ENCODE results near the gene SRA1. TPM values are rescaled to one million over a fixed set of nuclear protein-coding genes. Genes with fewer than 3 reads are reported as not detected.

The SRA1 gene
- total and polyA plus RNA-seq, 4 donors = 12.9 to 41.1 (median 19.8) TPM

GRCh38 chr5:140540227-140540626 is 17.0 kb downstream of the SRA1 start:
- DNase-seq (ENCODE audit: low spot score) = no peak
- WGBS = 94% methylated on average over 1 of the region's 1 CpG
- no peaks in the 10 kb centered on the region for H3K27me3 ChIP-seq (ENCODE audit: control insufficient read depth in 4 of 4, insufficient read depth in 4 of 4, low read length in 3 of 4)
- H3K27ac ChIP-seq (ENCODE audit: low read depth in 1 of 2, low read length in 2 of 2) = no peak overlapping the region
- H3K4me3 ChIP-seq (ENCODE audit: low read depth in 1 of 3, low read length in 3 of 3) = no peak overlapping the region
- H3K4me1 ChIP-seq (ENCODE audit: control insufficient read depth in 4 of 4, insufficient read depth in 4 of 4, low read length in 3 of 4) = peaks cover 0 to 4% (median 0%) of the 10 kb centered on the region in 4 donors
- no peaks in the 10 kb centered on the region for H3K9me3 ChIP-seq (ENCODE audit: control insufficient read depth in 4 of 4, low read length in 3 of 4)
- H3K36me3 ChIP-seq (ENCODE audit: control insufficient read depth in 4 of 4, insufficient read depth in 3 of 4, low read depth in 1 of 4, low read length in 3 of 4) = peaks cover 5 to 62% (median 47%) of the 10 kb centered on the region in 4 donors
- TF ChIP-seq EGR1 (IDR thresholded peaks at IDR 0.05; ENCODE audit: low read depth in 2 of 2) (no peak), ZBTB33 (IDR thresholded peaks at IDR 0.05) (no peak), CTCF (IDR thresholded peaks at IDR 0.05; ENCODE audit: low read depth, low read length, missing input control) (no peak), SP1 (IDR thresholded peaks at IDR 0.05) (no peak), RXRA (IDR thresholded peaks at IDR 0.05) (no peak), FOXA1 (IDR thresholded peaks at IDR 0.05) (no peak), FOXA2 (IDR thresholded peaks at IDR 0.05) (no peak), NR2F2 (IDR thresholded peaks at IDR 0.05) (no peak), YY1 (IDR thresholded peaks at IDR 0.05) (no peak), GABPA (IDR thresholded peaks at IDR 0.05 in 1 of 2, conservative IDR thresholded peaks at IDR 0.05 in 1 of 2) (no peak), TAF1 (conservative IDR thresholded peaks at IDR 0.05) (no peak), ATF3 (IDR thresholded peaks at IDR 0.05) (no peak), REST (IDR thresholded peaks at IDR 0.05) (no peak), MAX (IDR thresholded peaks at IDR 0.05) (no peak), RAD21 (IDR thresholded peaks at IDR 0.05) (no peak), HNF4A (conservative IDR thresholded peaks at IDR 0.05) (no peak), HNF4G (IDR thresholded peaks at IDR 0.05) (no peak), JUND (IDR thresholded peaks at IDR 0.05) (no peak)
- no peak overlapping the region for H3K9ac ChIP-seq (ENCODE audit: low read depth in 1 of 2, low read length in 2 of 2)
